H1 (cell line): Measurements from ENCODE around the gene NCEH1.

Experiments used
- EP300 ChIP-seq, 2 experiments: IDR thresholded peaks; 1 replicate in 1 of 2; 2 replicates in 1 of 2; pipeline ENCODE4 v1.6.1; 2011 to 2012; ENCODE audit warnings: low read depth in 2 of 2, low read length in 2 of 2, mild to moderate bottlenecking in 2 of 2, borderline replicate concordance in 1 of 2, inconsistent platforms in 1 of 2, moderate library complexity in 1 of 2
- POLR2A ChIP-seq, 2 experiments: IDR thresholded peaks; 1 replicate in 1 of 2; 2 replicates in 1 of 2; pipeline ENCODE4 v1.6.1; 2011; ENCODE audit warnings: low read depth in 2 of 2, low read length in 2 of 2, mild to moderate bottlenecking in 2 of 2; ENCODE audit errors: control extremely low read depth in 1 of 2
- POLR2AphosphoS5 ChIP-seq: IDR thresholded peaks from 2 replicates; pipeline ENCODE4 v1.6.1; 2011; ENCODE audit warnings: low read depth, low read length
- TAF7 ChIP-seq: optimal IDR thresholded peaks from 2 replicates; pipeline ENCODE3; 2011; ENCODE audit warnings: low read depth, mild to moderate bottlenecking, inconsistent platforms, low read length, moderate library complexity, borderline replicate concordance
- TEAD4 ChIP-seq: IDR thresholded peaks from 2 replicates; pipeline ENCODE4 v1.6.1; 2012; ENCODE audit warnings: low read depth, low read length, inconsistent platforms, mixed read lengths
- ZNF274 ChIP-seq: IDR thresholded peaks from 2 replicates; pipeline ENCODE4 v1.7.0; 2012; ENCODE audit warnings: low read length, borderline replicate concordance; ENCODE audit errors: extremely low read depth
- TF ChIP-seq, protein P1 (sequence below): IDR thresholded peaks from 2 replicates; pipeline ENCODE4 v1.6.1; 2011; ENCODE audit warnings: low read depth, mild to moderate bottlenecking, low read length; ENCODE audit not compliant: insufficient read depth
- TF ChIP-seq, protein P2 (sequence below): IDR thresholded peaks from 2 replicates; pipeline ENCODE4 v1.6.1; 2012; ENCODE audit warnings: inconsistent platforms
- TF ChIP-seq, protein P3 (sequence below), 3 experiments: IDR thresholded peaks; 1 replicate in 2 of 3; 2 replicates in 1 of 3; pipeline versions ENCODE4 v1.5.1 to v1.6.1; 2011; ENCODE audit warnings: low read length in 3 of 3, mild to moderate bottlenecking in 3 of 3, inconsistent platforms in 2 of 3, low read depth in 1 of 3, moderate library complexity in 1 of 3; ENCODE audit not compliant: insufficient read depth in 1 of 3; ENCODE audit errors: control extremely low read depth in 1 of 3

DNA sequence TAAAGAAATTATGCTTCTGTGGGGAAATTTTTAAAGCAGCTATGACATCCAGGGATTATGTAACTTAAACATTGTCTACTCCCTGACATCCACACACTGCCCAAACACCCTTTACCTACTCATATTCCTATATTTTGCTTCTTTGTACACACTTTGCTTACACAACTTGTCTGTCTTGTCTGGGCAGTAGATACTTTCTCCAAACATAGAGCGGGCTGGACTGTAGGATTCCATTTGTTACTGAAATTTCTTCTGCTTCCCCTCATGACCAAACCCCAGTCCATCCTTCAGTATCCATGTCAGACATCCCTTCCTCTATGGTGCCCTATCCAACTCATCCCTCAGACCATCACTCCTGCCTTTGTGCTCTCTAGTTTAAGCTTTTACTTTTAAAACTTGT lies 19.9 kb downstream of the NCEH1 start:
- TF ChIP-seq ZNF274 (no peak), EP300 (IDR thresholded peaks at IDR 0.05; ENCODE audit: borderline replicate concordance in 1 of 2, low read depth in 2 of 2, low read length in 2 of 2) (no peak), TAF7 (no peak), TEAD4 (no peak), POLR2AphosphoS5 (no peak), POLR2A (IDR thresholded peaks at IDR 0.05; ENCODE audit: control extremely low read depth in 1 of 2, low read depth in 2 of 2, low read length in 2 of 2) (no peak)
- TF ChIP-seq, protein P1, sequence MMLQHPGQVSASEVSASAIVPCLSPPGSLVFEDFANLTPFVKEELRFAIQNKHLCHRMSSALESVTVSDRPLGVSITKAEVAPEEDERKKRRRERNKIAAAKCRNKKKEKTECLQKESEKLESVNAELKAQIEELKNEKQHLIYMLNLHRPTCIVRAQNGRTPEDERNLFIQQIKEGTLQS: no peak
- TF ChIP-seq, protein P2, sequence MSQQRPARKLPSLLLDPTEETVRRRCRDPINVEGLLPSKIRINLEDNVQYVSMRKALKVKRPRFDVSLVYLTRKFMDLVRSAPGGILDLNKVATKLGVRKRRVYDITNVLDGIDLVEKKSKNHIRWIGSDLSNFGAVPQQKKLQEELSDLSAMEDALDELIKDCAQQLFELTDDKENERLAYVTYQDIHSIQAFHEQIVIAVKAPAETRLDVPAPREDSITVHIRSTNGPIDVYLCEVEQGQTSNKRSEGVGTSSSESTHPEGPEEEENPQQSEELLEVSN: no peak
- TF ChIP-seq, protein P3, sequence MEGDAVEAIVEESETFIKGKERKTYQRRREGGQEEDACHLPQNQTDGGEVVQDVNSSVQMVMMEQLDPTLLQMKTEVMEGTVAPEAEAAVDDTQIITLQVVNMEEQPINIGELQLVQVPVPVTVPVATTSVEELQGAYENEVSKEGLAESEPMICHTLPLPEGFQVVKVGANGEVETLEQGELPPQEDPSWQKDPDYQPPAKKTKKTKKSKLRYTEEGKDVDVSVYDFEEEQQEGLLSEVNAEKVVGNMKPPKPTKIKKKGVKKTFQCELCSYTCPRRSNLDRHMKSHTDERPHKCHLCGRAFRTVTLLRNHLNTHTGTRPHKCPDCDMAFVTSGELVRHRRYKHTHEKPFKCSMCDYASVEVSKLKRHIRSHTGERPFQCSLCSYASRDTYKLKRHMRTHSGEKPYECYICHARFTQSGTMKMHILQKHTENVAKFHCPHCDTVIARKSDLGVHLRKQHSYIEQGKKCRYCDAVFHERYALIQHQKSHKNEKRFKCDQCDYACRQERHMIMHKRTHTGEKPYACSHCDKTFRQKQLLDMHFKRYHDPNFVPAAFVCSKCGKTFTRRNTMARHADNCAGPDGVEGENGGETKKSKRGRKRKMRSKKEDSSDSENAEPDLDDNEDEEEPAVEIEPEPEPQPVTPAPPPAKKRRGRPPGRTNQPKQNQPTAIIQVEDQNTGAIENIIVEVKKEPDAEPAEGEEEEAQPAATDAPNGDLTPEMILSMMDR (IDR thresholded peaks at IDR 0.05; ENCODE audit: control extremely low read depth in 1 of 3, insufficient read depth in 1 of 3, low read depth in 1 of 3, low read length in 3 of 3): no peak
